ENCODE results near the gene SLC22A23. TPM values are rescaled to one million over a fixed set of nuclear protein-coding genes. Genes with fewer than 3 reads are reported as not detected.

Gene SLC22A23
- total RNA-seq, 1 experiment from 2014 or later, result 5.7 TPM

DNA sequence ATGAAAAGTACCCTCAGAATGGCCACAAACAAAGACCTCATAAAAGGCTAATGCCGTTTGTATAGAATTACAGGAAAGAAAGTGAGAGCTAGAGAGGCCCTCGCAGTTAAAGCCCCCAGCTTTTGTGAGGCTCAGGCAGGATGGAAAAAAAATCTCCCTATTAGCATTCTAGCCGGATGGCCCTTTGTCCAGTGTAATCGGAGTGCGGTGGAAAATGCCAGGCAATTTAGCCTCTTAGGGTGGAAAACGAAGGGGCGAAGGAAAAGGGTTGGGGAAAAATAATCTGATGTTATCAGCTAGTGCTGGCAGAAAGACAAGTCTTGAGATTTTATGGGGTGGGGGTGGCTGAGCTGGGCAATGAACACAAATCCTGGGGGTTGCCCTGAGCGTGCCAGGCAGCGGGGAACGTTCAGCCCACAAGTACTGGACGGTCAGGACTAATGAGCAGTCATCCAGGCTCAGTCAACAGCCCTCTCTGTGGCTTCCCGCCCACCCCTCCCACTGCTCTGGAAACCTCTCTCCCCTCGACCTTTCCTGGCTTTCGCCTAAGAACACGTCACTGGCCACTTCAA is 105.7 kb downstream of the SLC22A23 start:
- no peak overlapping the region for H3K9ac ChIP-seq (ENCODE audit: low read length)
- ChIA-PET CTCF (no interaction called here), POLR2A (ENCODE audit: unreplicated experiment) (interaction anchor here (0.5 kb wide), 1 partner anchor 69 kb away, joined by 3 read pairs; no protein-coding TSS in a partner anchor)

DNA sequence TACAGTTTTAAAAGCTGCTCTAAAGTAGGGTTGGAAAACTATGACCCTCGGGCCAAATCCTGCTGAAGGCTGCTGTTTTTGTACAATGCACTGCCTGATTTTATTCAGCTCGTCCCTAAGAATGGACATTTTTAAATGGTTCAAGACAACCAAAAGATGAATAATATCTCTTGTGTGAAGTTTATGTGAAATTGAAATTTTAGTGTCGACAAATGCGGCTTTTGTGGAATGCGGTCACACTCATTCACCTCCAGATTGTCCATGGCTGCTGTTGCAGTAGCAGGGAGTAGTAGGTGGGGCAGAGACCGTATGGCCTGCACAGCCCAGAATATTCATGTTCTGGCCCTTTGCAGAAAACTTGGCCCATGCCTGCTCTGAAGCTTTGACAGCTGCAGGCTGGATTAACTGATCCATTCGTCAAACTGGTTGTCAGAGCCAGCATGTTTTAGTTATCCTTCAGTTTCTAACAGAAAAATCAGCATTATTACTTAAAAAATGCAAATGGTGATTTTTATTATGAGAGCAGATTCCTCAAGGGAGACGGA is 106.5 kb downstream of the SLC22A23 start:
- Histone ChIP-seq H3K9ac (ENCODE audit: low read length) (no peak overlapping the region), H3F3A (ENCODE audit: low read length, unreplicated experiment) (no peaks in the 10 kb centered on the region), H3K36me3 (ENCODE audit: low read depth, low read length) (no peaks in the 10 kb centered on the region), H3K27me3 (ENCODE audit: low read length) (no peaks in the 10 kb centered on the region), H3K4me2 (ENCODE audit: low read length) (no peak overlapping the region), H4K20me1 (ENCODE audit: low read length) (no peaks in the 10 kb centered on the region), H3K27ac (ENCODE audit: low read length) (no peak overlapping the region), H3K9me2 (replicated peaks; ENCODE audit: low read length) (no peaks in the 10 kb centered on the region), H3K9me3 (ENCODE audit: low read length) (no peaks in the 10 kb centered on the region), H3K4me3 (ENCODE audit: low read length) (no peak overlapping the region), H2AFZ (ENCODE audit: low read length) (no peak overlapping the region), H3K4me1 (ENCODE audit: insufficient read depth, low read length) (no peaks in the 10 kb centered on the region), H3K79me2 (ENCODE audit: low read length) (no peaks in the 10 kb centered on the region)
- ChIA-PET POLR2A (ENCODE audit: unreplicated experiment) (no interaction called here), CTCF (no interaction called here)
- intact Hi-C loops (cut with micrococcal nuclease), result no loop called here
- ATAC-seq (no peak), DNase-seq (no peak)
- TF ChIP-seq EZH2 (IDR thresholded peaks at IDR 0.05; ENCODE audit: low read length, unreplicated experiment), result no peak
- no TSS peak for BruUV-seq (replicated peaks)

More for the DNA sequence above, 105.7 kb downstream of the SLC22A23 start:
- Histone ChIP-seq H3K79me2 (ENCODE audit: low read length) (no peaks in the 10 kb centered on the region), H3K27me3 (ENCODE audit: low read length) (no peaks in the 10 kb centered on the region), H3K4me1 (ENCODE audit: insufficient read depth, low read length) (peaks cover 6% of the 10 kb centered on the region), H3K27ac (ENCODE audit: low read length) (no peak overlapping the region), H3K4me3 (ENCODE audit: low read length) (no peak overlapping the region), H3K9me2 (replicated peaks; ENCODE audit: low read length) (no peaks in the 10 kb centered on the region), H3K4me2 (ENCODE audit: low read length) (no peak overlapping the region), H3F3A (ENCODE audit: low read length, unreplicated experiment) (no peaks in the 10 kb centered on the region), H3K9me3 (ENCODE audit: low read length) (no peaks in the 10 kb centered on the region), H3K36me3 (ENCODE audit: low read depth, low read length) (no peaks in the 10 kb centered on the region), H2AFZ (ENCODE audit: low read length) (no peak overlapping the region), H4K20me1 (ENCODE audit: low read length) (no peaks in the 10 kb centered on the region)
- BruUV-seq (replicated peaks), result no TSS peak
- ATAC-seq, result no peak
- no peak for DNase-seq
- TF ChIP-seq, protein P1, sequence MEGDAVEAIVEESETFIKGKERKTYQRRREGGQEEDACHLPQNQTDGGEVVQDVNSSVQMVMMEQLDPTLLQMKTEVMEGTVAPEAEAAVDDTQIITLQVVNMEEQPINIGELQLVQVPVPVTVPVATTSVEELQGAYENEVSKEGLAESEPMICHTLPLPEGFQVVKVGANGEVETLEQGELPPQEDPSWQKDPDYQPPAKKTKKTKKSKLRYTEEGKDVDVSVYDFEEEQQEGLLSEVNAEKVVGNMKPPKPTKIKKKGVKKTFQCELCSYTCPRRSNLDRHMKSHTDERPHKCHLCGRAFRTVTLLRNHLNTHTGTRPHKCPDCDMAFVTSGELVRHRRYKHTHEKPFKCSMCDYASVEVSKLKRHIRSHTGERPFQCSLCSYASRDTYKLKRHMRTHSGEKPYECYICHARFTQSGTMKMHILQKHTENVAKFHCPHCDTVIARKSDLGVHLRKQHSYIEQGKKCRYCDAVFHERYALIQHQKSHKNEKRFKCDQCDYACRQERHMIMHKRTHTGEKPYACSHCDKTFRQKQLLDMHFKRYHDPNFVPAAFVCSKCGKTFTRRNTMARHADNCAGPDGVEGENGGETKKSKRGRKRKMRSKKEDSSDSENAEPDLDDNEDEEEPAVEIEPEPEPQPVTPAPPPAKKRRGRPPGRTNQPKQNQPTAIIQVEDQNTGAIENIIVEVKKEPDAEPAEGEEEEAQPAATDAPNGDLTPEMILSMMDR (conservative IDR thresholded peaks at IDR 0.05; ENCODE audit: low read depth, low read length), result no peak
- TF ChIP-seq EZH2phosphoT487 (IDR thresholded peaks at IDR 0.05; ENCODE audit: borderline replicate concordance, low read length), result no peak
- TF ChIP-seq EZH2 (IDR thresholded peaks at IDR 0.05; ENCODE audit: low read length, unreplicated experiment), result no peak
- intact Hi-C loops (cut with micrococcal nuclease), result no loop called here

GRCh38 chr6:3349388-3350251 is 107.2 kb downstream of the SLC22A23 start:
- Histone ChIP-seq H3K27ac (ENCODE audit: low read length) (no peak overlapping the region), H3F3A (ENCODE audit: low read length, unreplicated experiment) (no peaks in the 10 kb centered on the region), H3K36me3 (ENCODE audit: low read depth, low read length) (no peaks in the 10 kb centered on the region), H4K20me1 (ENCODE audit: low read length) (no peaks in the 10 kb centered on the region), H3K9ac (ENCODE audit: low read length) (no peak overlapping the region), H3K9me3 (ENCODE audit: low read length) (no peaks in the 10 kb centered on the region), H3K4me1 (ENCODE audit: insufficient read depth, low read length) (no peaks in the 10 kb centered on the region), H3K27me3 (ENCODE audit: low read length) (no peaks in the 10 kb centered on the region), H2AFZ (ENCODE audit: low read length) (no peak overlapping the region), H3K4me2 (ENCODE audit: low read length) (no peak overlapping the region), H3K4me3 (ENCODE audit: low read length) (no peak overlapping the region), H3K79me2 (ENCODE audit: low read length) (no peaks in the 10 kb centered on the region), H3K9me2 (replicated peaks; ENCODE audit: low read length) (no peaks in the 10 kb centered on the region)
- no peak for ATAC-seq
- intact Hi-C loops (cut with micrococcal nuclease), result no loop called here
- DNase-seq, result no peak
- CTCF ChIA-PET, result no interaction called here
- POLR2A ChIA-PET (ENCODE audit: unreplicated experiment), result no interaction called here
- TF ChIP-seq, protein P1 (conservative IDR thresholded peaks at IDR 0.05; ENCODE audit: low read depth, low read length), result no peak
- TF ChIP-seq EZH2 (IDR thresholded peaks at IDR 0.05; ENCODE audit: low read length, unreplicated experiment) (no peak), EZH2phosphoT487 (IDR thresholded peaks at IDR 0.05; ENCODE audit: borderline replicate concordance, low read length) (no peak)
- no TSS peak for BruUV-seq (replicated peaks)

All from PC-3 (cell line).